SW480 (cell line): Measurements from ENCODE around the gene TOMM5.

Source experiments
- DNase-seq: peaks from one replicate; pipeline ENCODE4 v3.0.0-alpha.2; 2016; ENCODE audit warnings: low spot score

The TOMM5 gene

DNA sequence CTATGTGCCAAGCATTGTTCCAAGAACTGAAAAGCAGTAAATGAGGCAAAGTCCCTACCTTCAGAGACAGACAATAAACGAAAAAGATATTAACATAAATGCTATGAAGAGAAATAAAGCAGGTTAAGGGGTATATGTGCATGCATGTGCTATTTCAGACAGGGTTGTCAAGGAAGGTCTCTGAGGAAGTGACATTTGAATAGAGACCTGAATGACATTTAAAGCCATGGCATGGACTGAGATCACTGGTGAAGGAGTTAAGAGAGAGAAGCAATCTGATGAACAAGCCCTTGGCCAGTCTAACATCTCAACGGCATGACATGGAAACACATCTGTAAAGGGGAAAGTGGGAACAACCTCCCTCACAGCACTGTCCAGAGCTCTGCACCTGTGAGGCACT lies 30.7 kb downstream of the TOMM5 start:
- DNase-seq: no peak

DNA sequence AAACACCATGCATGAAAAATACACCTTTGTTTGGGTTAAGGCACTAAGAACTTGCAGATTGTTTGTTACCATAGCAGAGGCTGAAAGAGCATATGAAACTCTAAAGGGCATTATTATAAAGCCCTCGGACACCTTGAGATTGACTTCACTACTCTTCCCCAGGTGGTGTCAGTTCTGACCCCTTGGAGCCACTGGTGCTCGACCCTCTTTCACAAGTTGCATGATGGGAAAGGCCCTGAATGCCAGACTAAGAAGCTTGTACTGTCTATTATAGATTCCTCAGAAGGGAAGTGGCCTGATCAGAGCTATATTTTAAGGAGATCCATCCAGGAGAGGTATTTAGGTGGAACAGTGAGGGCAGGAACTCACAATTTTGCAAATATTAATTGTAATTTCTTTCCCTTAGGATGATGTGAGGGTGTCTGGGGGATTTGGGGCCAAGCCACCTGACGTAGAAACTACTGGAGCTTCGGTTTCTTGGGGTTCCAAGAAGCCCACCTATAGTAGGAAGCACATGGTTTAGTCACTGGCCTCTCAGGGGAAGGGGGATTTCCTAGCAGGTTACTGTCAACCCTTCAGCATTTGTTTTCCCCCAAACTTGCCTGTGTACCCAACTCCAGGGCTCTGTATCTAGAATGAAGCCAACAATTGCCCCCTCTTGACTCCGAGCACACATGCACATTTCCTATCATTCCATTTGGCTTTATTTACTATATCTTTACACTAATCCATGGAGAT lies 32.4 kb downstream of the TOMM5 start:
- no peak for DNase-seq

DNA sequence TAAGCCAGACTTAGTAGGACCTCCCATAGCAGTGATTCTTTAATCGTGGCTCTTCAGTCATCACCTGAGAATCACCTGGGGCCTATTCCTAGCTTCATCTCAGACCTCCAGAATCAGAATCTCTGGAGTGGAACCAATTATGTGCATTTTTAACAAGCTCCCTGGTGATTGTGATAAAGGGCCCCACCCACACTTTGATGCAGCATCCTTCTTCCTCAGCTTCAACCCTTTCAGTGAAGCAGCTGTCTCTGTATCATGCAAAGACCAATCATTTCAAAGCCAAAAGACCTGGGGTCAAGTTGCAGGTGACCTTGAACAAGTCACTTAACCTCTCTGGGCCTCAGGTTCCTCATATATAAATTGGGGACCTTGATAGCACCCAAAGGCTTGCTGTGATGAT lies 33.3 kb downstream of the TOMM5 start:
- DNase-seq: no peak

DNA sequence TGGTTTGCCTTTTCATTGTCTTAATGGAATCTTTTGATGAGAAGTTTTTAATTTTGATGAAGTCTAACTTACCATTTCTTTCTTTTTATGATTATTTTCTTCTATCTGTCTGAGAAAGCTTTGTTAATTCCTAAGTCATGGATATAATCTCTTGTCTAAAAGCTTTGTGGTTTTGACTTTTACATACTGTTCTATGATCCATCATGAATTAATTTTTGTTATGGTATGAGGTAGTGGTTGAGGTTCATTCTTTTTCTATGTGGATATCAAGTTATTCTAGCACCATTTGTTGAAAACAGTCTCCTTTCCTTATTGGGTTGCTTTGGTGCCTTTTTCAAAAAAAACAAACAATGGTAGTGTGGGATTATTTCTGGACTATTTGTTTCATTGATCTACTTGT lies 36.6 kb downstream of the TOMM5 start:
- DNase-seq: no peak

DNA sequence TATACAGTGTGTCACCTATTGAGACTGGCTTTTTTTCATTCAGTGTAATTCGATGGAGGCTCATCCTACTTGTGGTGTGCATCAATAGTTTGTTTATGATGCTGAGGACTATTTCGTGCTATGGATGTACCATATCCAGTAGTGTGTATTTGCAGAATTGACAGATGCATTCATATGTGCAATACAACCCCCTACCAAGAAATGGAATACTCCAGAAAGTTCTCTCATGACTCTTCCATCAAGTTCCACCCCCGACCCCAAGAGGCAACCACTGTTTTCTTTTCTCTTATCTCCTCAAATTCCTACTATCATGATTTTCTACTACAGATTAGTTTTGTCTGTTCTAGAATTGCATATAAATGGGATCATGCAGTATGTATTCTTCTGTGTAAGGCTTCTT lies 38.1 kb downstream of the TOMM5 start:
- DNase-seq: no peak

DNA sequence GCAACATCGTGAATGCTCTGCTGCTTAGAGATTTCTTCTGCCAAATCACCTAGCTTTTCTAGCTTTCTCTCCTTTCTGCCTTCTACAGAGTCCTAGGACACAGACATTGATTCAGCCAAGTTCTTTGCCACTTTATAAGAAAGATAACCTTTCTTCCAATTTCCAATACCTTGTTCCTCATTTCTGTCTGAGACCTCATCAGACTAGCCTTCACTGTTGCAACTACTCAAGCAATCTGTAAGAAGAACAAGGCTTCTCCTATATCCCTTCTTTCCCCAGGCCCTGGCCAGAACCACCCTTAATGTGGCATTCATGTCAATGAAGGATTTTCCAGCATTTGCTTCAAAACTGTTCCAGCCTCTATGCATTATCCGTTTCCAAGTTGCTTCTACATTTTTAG lies 40.5 kb downstream of the TOMM5 start:
- DNase-seq: no peak

DNA sequence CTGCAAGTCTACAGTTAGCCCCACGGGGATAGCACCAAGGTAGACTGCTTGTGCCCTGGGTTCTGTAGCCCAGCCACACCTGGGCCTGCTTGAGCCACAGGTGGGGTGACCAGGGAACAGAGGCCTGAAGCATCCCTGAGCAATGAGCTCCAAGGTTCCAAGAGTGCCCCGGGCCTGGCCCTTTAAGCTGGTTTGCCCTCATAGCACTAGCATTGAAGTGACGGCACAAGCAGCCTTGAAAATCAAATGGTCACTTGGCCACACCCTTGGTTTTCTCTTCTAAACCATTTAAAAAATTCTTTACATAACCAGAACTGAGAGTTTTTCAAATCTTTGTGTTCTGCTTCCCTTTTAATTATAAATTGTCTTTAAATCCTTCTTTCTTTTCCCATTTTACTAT lies 40.9 kb downstream of the TOMM5 start:
- DNase-seq: no peak

DNA sequence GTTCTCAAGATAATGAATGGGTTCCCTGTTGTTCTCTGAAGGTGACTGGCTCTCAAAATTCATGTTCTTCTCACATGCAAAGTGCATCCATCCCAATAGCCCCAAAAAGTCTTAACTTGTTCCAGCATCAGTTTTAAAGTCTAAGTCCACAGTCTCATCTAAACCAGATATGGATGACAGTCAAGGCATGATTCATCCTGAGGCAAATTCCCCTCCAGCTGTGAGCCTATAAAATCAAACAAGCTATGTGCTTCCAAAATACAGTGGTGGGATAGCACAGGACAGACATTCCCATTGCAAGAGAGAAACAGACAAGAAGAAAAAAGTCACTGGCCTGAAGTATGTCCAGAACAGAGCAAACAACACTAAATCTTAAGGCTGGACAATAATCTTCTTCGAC lies 41.6 kb downstream of the TOMM5 start:
- DNase-seq: no peak

DNA sequence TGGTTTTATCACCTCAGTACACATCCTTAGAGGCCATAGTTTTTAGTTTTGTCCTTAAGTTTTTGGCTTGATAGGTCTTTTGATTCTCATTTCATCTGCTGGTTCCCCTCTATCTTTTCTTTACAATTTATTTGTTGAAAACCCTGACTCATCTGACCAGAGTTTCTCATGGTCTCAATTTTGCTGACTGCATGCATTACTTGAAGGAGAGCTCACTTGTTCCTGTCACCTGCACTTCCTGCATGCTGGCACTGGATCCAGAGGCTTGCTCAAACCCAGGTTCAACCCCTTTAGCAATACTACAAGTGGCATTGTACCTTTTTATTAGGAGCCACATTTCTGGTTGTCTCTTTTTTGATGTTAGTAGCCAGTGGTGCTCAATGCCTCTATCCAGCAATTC lies 42.9 kb downstream of the TOMM5 start:
- DNase-seq: no peak

DNA sequence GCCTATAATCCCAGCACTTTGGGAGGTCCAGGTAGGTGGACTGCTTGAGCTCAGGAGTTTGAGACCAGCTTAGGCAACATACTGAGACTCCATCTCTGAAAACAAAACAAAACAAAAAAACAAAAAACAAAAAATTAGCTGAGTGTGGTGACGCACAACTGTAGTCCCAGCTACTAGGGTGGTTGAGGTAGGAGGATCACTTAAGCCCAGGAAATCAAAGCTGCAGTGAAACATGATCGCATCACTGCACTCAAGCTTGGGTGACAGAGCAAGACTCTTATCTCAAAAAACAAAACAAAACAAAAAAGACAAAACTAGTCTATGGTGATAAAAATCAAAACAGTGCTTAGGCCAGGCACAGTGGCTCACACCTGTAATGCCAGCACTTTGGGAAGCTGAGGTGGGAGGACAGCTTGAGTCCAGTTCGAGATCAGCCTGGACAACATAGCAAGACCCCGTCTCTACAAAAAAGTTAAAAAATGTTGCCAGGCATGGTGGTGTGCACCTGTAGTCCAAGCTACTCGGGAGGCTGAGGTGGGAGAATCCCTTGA lies 45.0 kb downstream of the TOMM5 start:
- DNase-seq: no peak

DNA sequence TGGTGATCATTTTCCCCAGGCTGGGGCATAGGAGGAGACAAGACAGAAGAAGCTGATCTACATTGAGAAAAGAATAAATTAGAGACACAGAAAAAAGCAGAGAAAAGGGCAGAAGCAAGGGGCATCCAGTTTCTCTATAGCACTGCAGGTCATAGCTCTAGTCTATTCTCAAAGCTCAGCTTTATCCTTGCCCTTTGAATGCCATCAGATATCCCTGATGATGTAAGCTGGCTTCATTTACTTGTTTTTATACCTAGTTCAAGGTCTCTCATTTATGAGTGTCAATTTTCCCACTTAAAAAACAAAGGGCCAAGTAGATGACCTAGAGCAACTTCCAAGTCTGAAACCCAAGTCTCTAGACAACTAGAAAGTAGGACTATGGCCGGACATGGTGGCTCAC lies 48.9 kb downstream of the TOMM5 start:
- DNase-seq: no peak

DNA sequence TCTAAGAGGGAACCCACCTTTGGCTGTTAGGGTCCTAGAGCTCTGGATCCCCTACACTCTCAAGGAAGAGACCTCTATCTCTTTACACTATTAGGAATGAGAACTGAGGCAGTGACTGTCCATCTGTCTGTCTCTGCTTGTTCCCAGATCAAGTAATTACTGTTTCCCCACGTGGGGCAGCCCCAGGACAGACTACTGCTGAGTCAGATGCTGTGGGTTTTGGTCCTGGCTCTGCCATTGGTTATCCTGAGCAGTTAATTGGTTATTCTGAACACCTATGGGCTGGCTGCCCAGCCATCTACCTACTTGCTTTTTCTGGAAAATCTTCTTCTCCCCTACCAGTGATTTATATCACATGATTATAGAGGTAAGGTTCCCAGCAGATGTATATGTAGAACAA lies 49.5 kb downstream of the TOMM5 start:
- no peak for DNase-seq

DNA sequence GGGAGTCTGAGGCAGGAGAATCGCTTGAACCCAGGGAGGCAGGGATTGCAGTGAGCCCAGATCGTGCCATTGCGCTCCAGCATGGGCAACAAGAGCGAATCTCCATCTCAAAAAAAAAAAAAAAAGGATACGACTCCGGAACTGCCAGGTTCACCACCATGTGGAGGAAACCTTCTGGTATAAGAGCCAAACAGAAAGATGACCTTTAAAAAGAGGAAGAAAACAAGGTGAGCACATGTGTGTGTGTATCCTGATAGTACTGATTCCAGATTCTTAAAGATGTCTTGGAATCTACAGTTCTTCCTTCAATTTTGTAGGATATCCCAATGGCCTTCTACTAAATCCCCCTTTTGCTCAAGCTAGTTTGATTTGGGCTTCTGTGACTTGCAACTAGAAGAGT lies 49.9 kb downstream of the TOMM5 start:
- no peak for DNase-seq

DNA sequence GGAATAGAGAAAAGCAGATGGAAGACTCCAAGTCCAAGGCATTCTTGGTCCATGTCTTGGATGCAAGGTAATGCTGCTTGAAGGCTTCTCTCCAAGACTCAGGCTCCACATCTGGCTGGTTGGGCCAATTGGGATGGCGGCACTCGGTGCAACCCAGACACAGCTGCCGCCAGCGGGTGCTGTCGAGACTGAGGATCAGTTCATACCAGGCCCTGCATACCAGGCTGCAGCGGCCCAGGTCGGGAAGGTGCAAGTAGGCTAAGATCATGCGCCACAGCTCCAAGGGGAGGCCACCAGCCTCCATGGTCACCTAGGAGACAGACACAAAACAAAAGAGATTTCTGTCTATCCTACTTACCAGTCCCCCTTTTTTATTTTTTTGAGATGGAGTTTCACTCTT lies 50.9 kb downstream of the TOMM5 start:
- DNase-seq: no peak

DNA sequence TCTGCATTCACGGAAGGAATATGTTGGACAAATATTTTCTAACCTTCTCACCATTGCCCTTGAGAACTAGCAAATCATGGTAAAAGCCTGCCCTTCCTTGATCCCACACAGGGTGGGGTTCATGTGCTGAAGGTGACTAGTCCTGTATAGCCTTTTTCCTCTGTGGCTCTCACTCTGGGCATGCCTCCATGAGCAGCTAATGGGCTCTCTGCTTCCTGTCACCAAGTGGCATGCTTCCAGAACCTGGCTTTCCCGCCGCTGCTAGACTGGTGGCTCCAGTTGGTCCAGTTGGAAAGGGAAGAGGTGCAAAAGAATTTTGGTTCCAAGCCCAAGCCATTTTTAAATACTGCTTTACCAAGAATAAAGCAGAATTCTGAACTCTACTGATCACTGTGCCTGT lies 51.8 kb downstream of the TOMM5 start:
- no peak for DNase-seq

DNA sequence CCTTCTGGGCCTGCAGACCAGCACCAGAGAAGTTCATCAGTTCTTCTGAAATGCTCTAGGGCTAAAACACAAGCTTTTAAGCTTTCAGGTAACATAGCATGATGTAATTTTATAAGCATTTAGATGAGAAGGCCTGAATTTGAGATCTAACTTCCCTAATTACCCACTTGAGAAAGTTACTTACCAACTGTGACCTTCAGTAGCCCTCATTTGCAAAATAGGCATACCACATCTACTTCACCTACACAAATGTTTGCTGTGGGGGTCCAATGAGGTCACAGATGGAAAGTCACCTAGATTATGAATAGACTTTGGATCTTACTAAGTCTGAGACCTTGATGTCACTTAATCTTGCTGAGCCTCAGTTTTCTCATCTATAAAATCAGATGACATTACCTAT lies 52.8 kb downstream of the TOMM5 start:
- no peak for DNase-seq
